Activated T-cell treated with anti-CD3 and anti-CD28 coated beads for 24 hours (primary cell): ENCODE results near the gene EVX2.

Source experiments
- DNase-seq: peaks from one replicate; pipeline ENCODE4 v3.0.0-alpha.2; 2020; ENCODE audit warnings: low read depth

Gene EVX2

DNA sequence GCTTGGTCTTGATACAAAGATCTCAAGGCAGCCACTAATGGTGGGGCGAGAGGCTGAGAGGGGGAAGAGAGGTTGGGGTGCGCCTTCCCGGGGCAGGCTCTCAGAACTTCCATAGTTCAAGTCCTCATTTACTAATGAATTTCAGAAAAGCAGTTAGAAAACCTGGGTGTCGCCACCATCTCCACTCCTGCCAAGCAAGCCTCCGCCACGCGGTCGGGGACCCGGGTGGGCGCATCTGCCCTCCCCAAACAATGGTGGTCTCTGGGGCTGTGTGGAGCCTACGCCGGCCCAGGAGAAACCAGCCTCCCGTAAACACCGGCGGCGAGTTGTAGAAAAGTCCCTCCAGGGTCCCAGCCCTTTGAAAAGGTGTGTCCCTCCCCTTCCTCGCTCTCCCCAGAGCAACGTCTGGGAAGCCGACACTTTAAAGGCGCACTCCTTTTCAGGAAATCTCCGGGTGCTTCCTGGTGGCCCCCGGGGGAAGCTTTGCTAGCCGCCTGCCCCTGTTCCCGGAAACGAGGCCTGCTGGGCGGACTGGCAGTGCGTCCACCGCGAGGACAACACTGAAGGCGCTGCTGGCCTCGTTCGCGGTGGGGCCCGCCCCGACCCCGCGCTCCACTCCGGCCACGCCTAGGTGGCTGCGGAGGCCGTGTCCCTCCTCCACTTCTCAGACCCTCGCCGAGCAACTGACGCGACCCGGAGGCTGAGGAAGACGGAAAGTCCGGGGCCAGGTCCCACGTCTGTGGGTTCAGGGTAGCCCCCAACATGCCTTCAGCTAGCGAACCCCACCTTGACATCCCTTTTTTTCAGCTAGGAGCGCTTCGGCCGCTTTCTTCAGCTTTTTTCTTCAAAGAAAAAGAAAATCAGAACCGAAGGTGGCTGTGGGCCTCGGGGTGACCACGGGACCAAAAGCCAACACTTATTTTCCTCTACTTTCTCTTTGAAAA, 16.8 kb downstream of the EVX2 start:
- DNase-seq: no peak

DNA sequence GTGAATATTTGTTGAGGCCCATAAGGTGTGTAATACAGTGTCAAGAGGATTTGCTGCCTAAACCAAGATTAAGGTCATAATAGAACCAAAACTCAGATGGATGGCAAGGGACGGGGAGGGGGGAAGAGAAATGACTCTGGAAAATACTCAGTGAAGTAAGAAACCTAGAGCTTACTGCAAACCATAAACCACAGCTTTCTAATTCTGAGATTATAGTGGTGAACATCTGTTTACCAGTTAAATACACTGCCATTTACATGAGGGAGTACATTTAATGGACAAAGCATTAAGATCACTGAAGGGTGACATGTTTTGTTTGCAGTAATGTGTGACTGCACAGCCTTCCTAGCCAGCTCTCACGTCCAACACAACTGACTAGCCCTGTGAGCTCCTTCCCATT, 19.8 kb downstream of the EVX2 start:
- no peak for DNase-seq

DNA sequence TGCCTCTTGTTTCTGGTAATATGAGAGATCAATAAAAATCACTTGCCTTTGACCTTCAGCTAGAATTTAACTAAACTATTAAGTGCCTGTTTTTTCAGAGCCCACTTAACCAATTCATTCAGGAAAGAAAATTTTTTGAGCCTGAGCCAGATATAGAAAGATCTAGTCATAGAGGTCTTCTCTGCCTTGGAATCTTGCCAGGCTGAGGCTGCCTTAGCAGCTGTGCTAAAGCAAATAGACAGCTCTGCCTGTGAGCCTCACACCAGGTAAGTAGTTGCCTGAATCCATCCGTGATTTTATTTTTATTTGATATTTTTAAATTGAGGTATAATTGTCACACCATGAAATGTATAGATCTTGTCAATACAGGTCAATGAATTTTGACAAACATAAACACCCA, 27.4 kb downstream of the EVX2 start:
- no peak for DNase-seq

DNA sequence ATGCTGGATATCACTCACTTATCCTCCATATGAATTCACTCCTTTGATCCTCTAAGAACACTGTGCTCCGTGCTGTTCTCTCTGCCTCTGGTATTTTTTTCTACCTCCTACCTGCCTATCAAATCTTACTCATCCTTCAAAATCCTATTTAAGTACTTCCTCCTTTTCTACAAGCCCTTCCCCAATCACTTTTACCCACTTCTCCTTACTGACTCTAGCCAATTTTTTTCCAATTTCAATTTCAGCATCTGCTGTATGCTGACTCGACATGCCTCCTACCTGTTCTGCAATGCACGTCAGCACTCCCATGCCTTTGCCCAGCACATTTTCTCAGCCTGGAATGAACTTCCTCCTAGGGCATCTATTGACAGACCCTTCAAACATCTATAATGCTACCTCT, 44.4 kb downstream of the EVX2 start:
- no peak for DNase-seq

DNA sequence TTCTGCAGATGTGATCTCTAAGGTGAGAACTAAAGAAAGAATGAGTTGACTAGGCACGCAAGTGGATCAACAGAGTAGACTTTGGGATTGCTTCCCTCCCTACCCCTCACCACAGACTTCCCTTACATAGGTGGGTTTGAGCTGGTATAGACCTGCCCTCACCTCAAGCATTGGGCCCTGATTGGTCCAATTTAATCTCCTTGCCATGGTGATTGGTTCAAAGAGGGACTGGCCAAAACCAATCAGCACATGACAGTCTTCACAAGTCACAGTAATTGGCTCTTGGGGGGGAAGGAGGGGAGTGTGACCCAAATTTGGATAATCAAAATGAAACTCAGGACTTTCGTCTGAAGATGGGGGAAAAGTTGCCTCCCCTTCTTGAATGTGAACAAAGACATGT, 45.1 kb downstream of the EVX2 start:
- no peak for DNase-seq

DNA sequence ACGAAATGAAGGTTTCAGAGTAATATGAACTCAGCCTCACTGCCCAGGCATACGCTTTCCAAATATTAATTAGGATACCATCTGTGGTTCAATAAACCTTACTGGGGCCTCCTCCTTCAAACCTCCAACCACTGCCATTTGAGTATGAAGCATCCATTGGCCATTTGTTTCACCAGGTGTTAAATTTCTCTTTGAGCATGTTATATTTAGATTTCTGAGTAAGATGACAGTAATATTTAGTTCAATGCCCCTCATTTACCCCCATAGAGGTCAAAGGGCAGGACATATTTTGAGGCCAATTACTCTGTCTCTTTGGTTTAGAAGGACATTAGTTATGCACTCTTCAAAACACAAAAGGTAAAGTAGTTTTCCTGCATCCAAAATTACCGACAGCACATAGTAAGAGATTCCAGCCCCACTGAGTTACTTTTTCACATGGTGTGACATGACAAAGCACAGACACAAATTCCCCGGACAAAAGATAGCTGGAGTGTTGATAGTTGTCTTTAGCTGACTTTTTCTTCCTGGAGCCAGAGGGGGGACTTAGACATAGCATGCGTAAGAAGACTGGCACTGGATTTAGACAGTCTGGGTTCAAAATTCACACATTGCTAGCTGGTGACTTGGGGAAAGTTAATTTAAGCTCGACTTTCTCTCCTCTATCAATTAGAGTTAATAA, 48.6 kb downstream of the EVX2 start:
- no peak for DNase-seq

DNA sequence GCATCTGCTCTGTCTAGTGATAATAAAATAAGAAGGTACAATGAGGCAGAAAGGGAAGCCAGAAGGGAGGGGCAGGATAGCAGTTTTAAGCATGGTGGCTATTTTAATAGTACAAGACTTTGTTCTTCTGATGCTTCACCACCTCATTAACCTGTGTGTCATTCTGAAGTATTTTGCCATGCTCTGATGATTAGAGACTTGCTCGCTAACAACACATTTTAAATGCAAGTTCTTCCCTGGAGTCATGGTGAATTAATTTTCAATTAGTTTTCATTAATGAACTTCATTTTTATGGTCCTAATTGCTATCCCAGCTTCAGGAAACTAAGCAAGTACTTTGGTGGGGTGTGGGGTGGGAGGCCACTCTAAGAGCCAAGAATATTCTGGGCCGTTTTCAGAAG, 56.0 kb downstream of the EVX2 start:
- DNase-seq: no peak
